ENCODE results near the gene EIF4B.

EIF4B gene

GRCh38 chr12:53067993-53068770 lies 61.9 kb downstream of the EIF4B start:
- no peak for ATAC-seq
- TF ChIP-seq PPARA (CRISPR knock-in tag; IDR thresholded peaks at IDR 0.05; ENCODE audit: borderline replicate concordance) (no peak), TCF4 (CRISPR knock-in tag; IDR thresholded peaks at IDR 0.05; ENCODE audit: borderline replicate concordance) (no peak), BACH2 (CRISPR knock-in tag; IDR thresholded peaks at IDR 0.05; ENCODE audit: borderline replicate concordance) (no peak), TOX (CRISPR knock-in tag; IDR thresholded peaks at IDR 0.05; ENCODE audit: borderline replicate concordance) (no peak), ZNF70 (CRISPR knock-in tag; IDR thresholded peaks at IDR 0.05) (no peak), ZNF565 (CRISPR knock-in tag; conservative IDR thresholded peaks at IDR 0.05; ENCODE audit: low read depth) (no peak), ZFP30 (CRISPR knock-in tag; IDR thresholded peaks at IDR 0.05) (no peak), TSHZ2 (CRISPR knock-in tag; IDR thresholded peaks at IDR 0.05) (no peak), ESRRG (CRISPR knock-in tag; IDR thresholded peaks at IDR 0.05) (no peak)
- TF ChIP-seq, protein P1, sequence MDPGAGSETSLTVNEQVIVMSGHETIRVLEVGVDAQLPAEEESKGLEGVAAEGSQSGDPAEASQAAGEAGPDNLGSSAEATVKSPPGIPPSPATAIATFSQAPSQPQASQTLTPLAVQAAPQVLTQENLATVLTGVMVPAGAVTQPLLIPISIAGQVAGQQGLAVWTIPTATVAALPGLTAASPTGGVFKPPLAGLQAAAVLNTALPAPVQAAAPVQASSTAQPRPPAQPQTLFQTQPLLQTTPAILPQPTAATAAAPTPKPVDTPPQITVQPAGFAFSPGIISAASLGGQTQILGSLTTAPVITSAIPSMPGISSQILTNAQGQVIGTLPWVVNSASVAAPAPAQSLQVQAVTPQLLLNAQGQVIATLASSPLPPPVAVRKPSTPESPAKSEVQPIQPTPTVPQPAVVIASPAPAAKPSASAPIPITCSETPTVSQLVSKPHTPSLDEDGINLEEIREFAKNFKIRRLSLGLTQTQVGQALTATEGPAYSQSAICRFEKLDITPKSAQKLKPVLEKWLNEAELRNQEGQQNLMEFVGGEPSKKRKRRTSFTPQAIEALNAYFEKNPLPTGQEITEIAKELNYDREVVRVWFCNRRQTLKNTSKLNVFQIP (CRISPR knock-in tag; IDR thresholded peaks at IDR 0.05; ENCODE audit: borderline replicate concordance, low read depth) = no peak

GRCh38 chr12:53068811-53069585 lies 62.7 kb downstream of the EIF4B start:
- no peak for TF ChIP-seq PATZ1 (CRISPR knock-in tag; IDR thresholded peaks at IDR 0.05; ENCODE audit: borderline replicate concordance)
- TF ChIP-seq, protein P2, sequence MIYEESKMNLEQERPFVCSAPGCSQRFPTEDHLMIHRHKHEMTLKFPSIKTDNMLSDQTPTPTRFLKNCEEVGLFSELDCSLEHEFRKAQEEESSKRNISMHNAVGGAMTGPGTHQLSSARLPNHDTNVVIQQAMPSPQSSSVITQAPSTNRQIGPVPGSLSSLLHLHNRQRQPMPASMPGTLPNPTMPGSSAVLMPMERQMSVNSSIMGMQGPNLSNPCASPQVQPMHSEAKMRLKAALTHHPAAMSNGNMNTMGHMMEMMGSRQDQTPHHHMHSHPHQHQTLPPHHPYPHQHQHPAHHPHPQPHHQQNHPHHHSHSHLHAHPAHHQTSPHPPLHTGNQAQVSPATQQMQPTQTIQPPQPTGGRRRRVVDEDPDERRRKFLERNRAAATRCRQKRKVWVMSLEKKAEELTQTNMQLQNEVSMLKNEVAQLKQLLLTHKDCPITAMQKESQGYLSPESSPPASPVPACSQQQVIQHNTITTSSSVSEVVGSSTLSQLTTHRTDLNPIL (CRISPR knock-in tag; IDR thresholded peaks at IDR 0.05; ENCODE audit: low read depth) = no peak
- no peak for TF ChIP-seq TOX (CRISPR knock-in tag; IDR thresholded peaks at IDR 0.05; ENCODE audit: borderline replicate concordance)
- TF ChIP-seq RARB (CRISPR knock-in tag; IDR thresholded peaks at IDR 0.05) = no peak
- TF ChIP-seq TSHZ2 (CRISPR knock-in tag; IDR thresholded peaks at IDR 0.05) = no peak
- no peak for TF ChIP-seq ISL1 (CRISPR knock-in tag; IDR thresholded peaks at IDR 0.05)
- no peak for TF ChIP-seq GLIS3 (CRISPR knock-in tag; IDR thresholded peaks at IDR 0.05)
- no peak for TF ChIP-seq PPARA (CRISPR knock-in tag; IDR thresholded peaks at IDR 0.05; ENCODE audit: borderline replicate concordance)
- TF ChIP-seq, protein P1 (CRISPR knock-in tag; IDR thresholded peaks at IDR 0.05; ENCODE audit: borderline replicate concordance, low read depth) = no peak
- no peak for TF ChIP-seq ZNF70 (CRISPR knock-in tag; IDR thresholded peaks at IDR 0.05)
- TF ChIP-seq ZNF565 (CRISPR knock-in tag; conservative IDR thresholded peaks at IDR 0.05; ENCODE audit: low read depth) = no peak
- no peak for TF ChIP-seq TCF4 (CRISPR knock-in tag; IDR thresholded peaks at IDR 0.05; ENCODE audit: borderline replicate concordance)
- TF ChIP-seq CSDC2 (CRISPR knock-in tag; IDR thresholded peaks at IDR 0.05) = no peak
- no peak for TF ChIP-seq ARNTL (CRISPR knock-in tag; IDR thresholded peaks at IDR 0.05; ENCODE audit: borderline replicate concordance, low read depth)
- TF ChIP-seq ZFP3 (CRISPR knock-in tag; IDR thresholded peaks at IDR 0.05) = no peak
- TF ChIP-seq CSRNP3 (CRISPR knock-in tag; IDR thresholded peaks at IDR 0.05) = no peak
- no peak for TF ChIP-seq ESRRG (CRISPR knock-in tag; IDR thresholded peaks at IDR 0.05)
- TF ChIP-seq OSR1 (CRISPR knock-in tag; IDR thresholded peaks at IDR 0.05) = no peak
- no peak for TF ChIP-seq ZC3H10 (CRISPR knock-in tag; IDR thresholded peaks at IDR 0.05)
- TF ChIP-seq BACH2 (CRISPR knock-in tag; IDR thresholded peaks at IDR 0.05; ENCODE audit: borderline replicate concordance) = no peak
- no peak for ATAC-seq

Measured in SK-N-SH treated with all-trans-retinoic acid at 6 μM for 48 hours (cell line).